GM18505 (cell line): ENCODE results near the gene MBTPS1.

Experiments
- ATAC-seq: cut with Tn5 transposase; IDR thresholded peaks from one replicate; pipeline ENCODE4 v1.9.1; 2021; ENCODE audit not compliant: unreplicated experiment
- POLR2A ChIP-seq: IDR thresholded peaks from 4 replicates; pipeline ENCODE4 v1.6.1; 2011; ENCODE audit warnings: borderline replicate concordance; ENCODE audit not compliant: insufficient read depth, insufficient read length; ENCODE audit errors: extremely low read depth

MBTPS1 gene

DNA sequence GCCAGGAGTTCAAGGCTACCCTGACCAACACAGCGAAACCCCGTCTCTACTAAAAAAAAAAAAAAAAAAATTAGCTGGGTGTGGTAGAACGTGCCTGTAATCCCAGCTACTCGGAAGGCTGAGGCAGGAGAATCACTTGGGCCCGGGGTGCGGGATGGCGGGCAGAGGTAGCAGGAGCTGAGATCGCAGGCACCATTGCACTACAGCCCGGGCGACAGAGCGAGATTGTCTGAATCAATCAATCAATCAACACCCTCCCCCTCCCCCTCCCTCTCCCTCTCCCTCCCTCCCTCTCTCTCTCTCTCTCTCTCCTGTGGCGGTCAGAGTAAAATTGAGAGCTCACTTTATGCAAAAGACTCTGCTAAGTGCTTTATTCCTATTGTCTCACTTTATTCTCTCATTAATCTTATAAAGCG is 27.1 kb upstream of the MBTPS1 start:
- no peak for TF ChIP-seq POLR2A
- ATAC-seq, result no peak

DNA sequence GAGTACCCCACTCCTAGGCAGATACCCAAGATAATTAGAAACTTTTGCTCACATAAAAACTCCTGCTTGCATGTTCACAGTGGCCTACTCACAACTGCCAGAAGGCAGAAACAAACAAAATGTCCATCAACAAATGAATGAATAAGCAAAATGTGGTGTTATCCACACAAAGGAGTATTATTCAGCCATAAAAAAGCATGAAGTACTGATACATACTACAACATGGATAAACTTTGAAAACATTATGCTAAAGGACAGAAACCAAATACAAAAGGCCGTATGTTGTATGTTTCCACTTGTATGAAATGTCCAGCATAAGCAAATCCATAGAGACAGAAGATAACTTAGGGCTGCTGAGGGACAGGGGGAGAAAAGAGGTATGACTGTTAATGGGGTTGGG is 26.3 kb upstream of the MBTPS1 start:
- TF ChIP-seq POLR2A, result no peak
- ATAC-seq, result no peak

- ATAC-seq, result no peak
- TF ChIP-seq POLR2A, result no peak
Measured at GRCh38 chr16:84141143-84141670, 24.5 kb upstream of the MBTPS1 start.

DNA sequence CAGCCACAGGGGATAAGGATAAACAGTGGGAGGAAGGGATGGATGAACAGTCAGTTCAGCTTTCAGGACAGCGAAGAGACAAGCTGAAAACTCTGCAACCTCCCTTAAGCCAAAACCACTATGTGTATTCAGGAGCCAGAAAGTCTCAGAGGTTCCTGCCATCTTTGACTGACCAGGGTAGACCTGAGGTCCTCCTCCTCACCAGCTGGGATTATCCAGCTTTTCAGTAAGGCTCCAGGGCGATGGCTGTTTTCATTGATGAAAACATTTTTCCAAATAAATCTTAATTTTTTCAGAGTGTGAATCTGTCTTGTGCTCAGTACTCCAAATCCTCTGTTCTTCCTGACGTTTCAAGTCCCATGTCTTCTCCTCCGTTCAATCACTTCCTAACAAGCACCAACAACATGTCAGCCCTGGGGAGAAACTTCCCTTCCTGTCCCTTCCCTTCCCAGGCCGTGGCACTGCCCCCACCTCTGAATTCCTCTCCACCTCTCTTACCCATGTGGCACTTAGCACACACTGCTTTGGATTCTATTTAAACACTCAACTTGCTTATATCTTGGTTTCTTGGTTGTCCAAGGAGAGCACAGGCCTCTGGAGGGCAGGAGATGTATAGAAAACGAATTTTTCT is 23.0 kb upstream of the MBTPS1 start:
- ATAC-seq, result no peak
- no peak for TF ChIP-seq POLR2A

GRCh38 chr16:84138824-84139627 is 22.3 kb upstream of the MBTPS1 start:
- no peak for TF ChIP-seq POLR2A
- ATAC-seq, result no peak

DNA sequence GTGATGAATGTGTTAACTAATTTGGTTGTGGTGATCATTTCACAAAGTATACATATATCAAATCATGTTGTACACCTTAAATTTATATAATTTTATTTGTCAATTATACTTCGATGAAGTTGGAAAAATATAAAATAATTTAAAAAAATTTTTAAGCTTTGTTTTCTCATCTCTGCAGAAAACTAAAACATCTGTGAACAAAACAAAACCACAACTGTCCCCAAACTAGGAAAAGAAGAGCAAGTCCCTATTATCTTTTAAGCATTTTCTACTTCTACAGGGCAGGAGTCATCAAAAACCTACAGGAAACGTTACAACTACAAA is 21.7 kb upstream of the MBTPS1 start:
- no peak for TF ChIP-seq POLR2A
- no peak for ATAC-seq

- ATAC-seq, result no peak
- no peak for TF ChIP-seq POLR2A
Measured at GRCh38 chr16:84137769-84138357, 21.1 kb upstream of the MBTPS1 start.

DNA sequence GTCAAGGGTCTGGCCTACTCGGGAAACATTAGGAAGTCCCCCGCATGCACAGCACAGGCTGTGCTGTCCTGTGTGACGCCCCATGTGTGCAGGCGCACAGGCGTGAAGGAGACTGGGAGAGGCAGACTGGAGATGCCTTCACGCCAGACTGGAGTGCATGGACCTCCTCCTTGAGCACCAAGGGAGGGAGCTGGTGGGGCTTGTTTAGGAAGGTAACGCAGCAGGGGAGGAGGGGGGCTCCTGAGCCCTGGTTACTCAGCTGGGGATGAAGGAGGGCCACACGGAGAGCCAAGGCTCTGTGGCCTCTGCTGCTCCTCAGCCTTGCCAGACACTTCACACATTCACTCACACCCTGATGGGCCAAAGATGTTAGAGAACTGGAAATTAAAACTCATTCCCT is 20.5 kb upstream of the MBTPS1 start:
- no peak for TF ChIP-seq POLR2A
- ATAC-seq, result no peak

GRCh38 chr16:84136331-84137125 is 19.8 kb upstream of the MBTPS1 start:
- ATAC-seq, result no peak

GRCh38 chr16:84132527-84133285 is 16.0 kb upstream of the MBTPS1 start:
- TF ChIP-seq POLR2A, result no peak
- ATAC-seq, result no peak

More at GRCh38 chr16:84136331-84137125, 19.8 kb upstream of the MBTPS1 start:
- no peak for TF ChIP-seq POLR2A

- TF ChIP-seq POLR2A, result no peak
- no peak for ATAC-seq
Measured at GRCh38 chr16:84131117-84131516, 14.4 kb upstream of the MBTPS1 start.

- TF ChIP-seq POLR2A, result no peak
- no peak for ATAC-seq
Measured at GRCh38 chr16:84124257-84125073, 7.7 kb upstream of the MBTPS1 start.

DNA sequence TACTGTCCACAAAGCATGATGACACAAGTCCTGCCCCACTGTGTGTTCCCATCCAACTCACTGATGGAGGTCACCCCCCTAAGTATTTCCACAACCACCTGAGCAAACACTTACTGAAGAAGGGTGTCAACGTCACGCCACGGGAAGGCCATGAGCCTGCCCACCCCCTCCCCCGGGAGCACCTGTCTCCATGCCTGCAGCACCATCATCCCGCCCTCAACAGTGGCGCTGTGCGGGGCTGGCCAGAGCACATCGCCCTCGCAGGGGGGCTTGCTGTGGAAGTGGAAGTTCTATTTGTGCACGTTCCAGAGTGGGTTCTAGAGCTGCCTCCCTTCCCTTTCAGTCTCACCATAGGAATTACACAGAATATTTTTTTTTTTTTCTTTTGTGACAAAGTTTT is 4.3 kb upstream of the MBTPS1 start:
- no peak for ATAC-seq
- TF ChIP-seq POLR2A, result no peak

- no peak for ATAC-seq
- no peak for TF ChIP-seq POLR2A
Measured at GRCh38 chr16:84120023-84120422, 3.3 kb upstream of the MBTPS1 start.
